Endothelial cell of hepatic sinusoid (primary cell): ENCODE results near the gene TENT4A.

Experiments
- in situ Hi-C: cut with HindIII; loops from 2 replicates; pipeline ENCODE4 v1.10.0; 2017; ENCODE audit warnings: low sequenced_read_pairs

TENT4A gene

GRCh38 chr5:6730807-6731206 is 17.6 kb downstream of the TENT4A start:
- in situ Hi-C loops, result no loop called here

- in situ Hi-C loops, result no loop called here
These were observed 18.4 kb downstream of the TENT4A start for GRCh38 chr5:6731465-6732237.

DNA sequence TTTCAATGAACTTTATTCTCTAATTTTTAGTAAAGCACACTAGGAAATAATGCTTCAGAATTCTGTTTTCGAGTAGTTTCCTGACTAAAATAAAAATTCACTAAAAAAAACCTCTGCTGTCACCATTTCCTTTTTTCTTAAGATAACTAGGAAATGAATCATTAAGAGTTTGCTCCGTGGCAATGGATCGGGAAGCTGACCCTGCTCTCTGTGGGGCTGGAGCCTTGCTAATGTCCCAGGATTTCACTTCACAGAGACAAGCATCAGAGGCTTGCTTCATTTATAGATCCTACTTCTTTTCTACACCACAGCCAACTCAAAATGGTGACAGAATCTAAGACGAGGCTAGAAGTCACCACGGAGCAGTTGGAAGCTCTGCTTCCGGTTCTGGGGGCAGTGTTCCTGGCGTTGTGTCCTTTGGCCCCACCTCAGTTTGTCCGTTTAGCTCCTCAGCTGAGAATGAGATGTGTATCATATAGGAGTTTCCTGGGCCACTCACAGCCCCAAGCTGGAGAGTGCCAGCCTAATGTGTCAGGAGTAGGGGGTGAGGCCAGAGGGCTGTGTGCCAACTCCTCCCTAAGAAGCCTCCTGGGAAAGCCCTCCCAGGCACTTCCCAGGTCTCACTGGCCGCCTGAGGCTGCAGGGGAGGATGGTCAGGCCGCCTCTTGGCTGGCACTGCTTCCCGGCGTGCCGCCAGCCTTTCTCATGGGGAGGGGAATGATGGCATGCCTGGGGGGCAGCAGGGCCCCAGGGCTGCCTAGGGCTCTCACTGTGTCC is 19.6 kb downstream of the TENT4A start:
- in situ Hi-C loops, result no loop called here

DNA sequence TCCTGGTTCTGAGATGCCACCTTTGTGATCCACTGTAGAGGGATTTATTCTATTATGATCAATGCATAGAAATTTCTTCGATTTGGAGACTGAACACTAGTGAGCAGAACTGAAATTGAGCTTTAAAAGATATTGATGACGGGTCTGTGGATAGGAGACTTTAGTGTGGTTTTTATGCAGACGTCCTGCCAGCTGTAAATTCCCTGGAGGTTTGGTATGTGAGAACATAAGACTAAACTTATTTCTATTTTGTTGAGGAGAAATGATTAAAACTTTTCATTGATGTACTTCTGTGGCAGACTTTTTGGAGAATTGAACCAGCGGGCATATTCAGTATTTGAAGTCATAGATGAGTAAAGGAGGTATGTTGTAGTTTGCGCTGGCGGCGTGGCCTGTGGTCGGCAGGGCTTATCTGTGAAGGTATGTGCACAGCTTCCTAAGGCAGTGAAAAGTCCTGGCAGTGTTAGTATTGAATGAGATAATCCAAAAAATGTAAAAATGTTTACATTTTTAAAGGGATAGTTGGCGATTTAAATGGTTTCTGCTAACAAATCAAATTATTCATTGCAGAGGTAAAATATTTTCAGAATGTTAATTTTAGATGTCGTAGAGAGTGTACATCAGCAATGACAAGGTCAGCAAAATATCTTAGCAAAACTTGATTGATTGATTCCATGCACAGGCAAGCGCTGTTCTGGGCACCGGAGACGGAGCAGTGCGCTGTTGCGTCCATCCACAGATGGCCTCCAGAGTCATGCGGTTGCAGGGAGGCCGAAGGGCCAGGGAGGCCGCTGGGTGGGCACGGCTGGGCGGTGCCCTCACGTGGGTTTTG is 20.4 kb downstream of the TENT4A start:
- in situ Hi-C loops, result no loop called here

DNA sequence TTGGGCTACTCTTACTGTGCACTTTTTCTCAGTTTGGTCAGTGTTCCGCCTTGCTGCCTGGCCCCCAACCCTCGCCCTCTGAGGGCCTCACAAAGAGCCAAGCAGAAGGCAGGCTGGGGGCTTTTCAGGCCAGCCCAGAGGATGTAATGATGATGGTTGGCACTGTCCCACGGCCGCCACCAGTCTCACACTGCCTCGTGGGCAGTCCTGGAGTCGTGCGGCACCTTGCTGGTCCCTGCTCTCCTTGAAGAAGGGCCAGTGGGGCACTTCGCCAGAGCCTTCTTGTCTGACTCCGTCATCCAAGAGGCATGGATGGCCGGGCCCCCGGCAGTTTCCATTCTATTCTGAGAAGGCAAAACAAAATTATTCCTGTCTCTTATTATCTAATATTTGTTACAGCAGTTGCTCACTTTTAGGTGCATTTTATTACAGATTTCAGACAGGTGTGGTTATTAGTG is 21.0 kb downstream of the TENT4A start:
- in situ Hi-C loops, result no loop called here

DNA sequence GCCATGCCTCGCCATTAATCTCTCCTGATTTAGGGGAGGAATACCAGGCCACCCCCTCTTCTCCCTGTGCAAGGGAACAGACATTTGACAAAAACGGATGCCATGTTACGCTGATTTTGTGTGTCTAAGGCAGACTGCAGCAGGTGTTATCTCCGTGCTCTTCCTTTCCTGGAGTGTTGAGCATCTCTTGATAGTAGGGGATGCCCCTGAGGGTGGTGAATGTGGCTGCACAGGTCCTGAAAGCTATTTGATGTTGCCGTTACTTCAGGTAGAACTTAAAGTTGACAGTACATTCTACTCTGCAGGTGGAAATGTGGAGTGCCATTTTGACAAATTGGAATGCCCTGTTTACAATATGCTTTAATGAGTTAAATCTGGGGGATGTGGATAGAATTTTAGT is 21.5 kb downstream of the TENT4A start:
- in situ Hi-C loops, result loop anchor here (5.0 kb wide), 1 partner anchor 52 kb away; no protein-coding TSS in a partner anchor

GRCh38 chr5:6736106-6736505 is 22.9 kb downstream of the TENT4A start:
- in situ Hi-C loops, result loop anchor here (5.0 kb wide), 1 partner anchor 54 kb away; no protein-coding TSS in a partner anchor

- in situ Hi-C loops, result loop anchor here (5.0 kb wide), 1 partner anchor 54 kb away; no protein-coding TSS in a partner anchor
These were observed 23.4 kb downstream of the TENT4A start for GRCh38 chr5:6736524-6737042.

GRCh38 chr5:6737043-6737941 is 24.1 kb downstream of the TENT4A start:
- in situ Hi-C loops, result loop anchor here (5.0 kb wide), 1 partner anchor 55 kb away; no protein-coding TSS in a partner anchor

- in situ Hi-C loops, result loop anchor here (5.0 kb wide), 1 partner anchor 57 kb away; no protein-coding TSS in a partner anchor
These were observed 26.4 kb downstream of the TENT4A start for GRCh38 chr5:6739603-6740002.

DNA sequence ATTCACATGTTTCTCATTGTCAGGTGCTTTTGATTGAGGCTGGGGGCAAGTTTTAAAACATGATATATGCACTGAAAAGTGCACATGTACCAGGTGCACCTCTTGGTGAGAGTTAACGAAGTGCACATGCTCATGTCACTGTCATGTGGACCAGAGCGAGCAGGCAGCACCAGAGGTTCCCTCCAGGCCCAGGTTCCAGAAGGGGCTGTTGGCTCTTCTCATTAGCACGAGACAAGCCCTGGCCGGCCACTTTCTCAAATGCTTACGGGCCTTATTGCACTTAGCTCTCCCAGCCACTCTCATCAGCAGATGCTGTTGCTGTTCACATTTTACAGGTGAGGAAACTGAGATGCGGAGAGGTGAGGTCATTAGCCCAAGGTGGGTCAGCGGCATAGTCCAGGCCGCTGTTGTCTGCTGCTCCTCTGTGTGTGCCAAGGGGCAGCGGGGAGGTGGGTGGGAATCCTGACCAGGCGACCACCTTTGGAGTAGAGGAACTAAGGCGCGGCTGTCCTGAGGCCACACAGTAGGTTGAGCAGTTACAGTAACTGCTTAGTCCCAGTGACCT is 27.4 kb downstream of the TENT4A start:
- in situ Hi-C loops, result no loop called here

GRCh38 chr5:6742081-6742758 is 29.0 kb downstream of the TENT4A start:
- in situ Hi-C loops, result no loop called here

DNA sequence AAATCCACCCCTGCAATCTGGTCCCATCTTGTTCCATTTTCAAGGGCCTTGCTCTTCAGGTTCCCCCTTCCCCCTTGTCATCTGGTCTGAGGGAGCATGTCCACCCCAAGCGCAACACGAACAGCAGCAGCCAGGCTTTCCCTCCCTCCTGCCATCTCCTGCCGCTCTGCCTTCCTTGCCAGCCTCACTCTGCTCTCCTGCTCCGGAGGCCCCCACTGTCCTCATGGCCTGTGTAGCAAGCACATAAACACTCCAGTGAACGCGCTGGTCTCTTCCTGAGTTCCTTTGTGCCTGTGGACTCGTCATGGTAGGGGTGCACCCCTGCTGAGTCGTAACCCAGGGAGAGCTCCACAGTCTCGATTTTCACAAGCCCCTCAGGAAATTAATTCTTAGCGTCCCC is 29.9 kb downstream of the TENT4A start:
- in situ Hi-C loops, result no loop called here

DNA sequence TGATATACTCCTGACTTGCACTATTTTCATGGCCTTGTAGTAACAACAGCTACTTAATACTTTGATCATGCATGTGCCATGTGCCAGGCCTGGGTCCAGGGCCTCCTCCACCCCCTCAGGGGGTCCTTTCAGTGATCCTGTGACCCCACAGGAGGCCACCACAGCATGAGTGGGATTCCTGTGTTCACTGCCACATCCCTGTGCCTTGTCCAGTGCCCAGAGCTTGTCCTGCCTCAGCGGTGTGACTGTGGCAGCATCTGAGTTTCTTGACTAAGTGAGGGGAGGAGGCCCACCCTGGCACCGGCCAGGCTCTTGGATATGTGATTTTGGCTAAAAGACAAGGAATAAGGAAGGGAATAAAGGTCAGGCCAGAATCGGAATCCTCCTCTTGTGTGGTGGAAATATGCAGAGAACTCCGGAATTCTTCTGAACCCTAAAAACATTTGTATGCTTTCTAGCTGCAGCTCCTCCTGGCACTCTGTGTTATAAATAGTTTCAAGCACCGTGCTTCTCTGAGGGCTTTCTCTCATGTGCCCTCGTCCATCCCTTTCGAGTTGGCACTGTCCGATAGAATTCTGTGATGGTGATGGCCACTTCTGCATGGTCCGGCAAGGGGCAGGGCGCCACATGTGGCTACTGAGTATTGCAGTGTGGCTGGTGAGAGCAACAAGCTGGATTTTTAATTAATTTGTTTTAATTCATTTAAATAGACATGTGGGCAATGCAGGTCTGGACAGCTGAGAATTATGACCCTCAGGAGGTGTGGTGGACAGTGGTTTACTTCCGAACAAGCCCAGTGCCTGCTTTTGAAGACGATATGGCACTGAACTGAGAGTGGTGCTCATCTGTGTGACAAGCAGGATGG is 31.8 kb downstream of the TENT4A start:
- in situ Hi-C loops, result loop anchor here (5.0 kb wide), 1 partner anchor 118 kb away; no protein-coding TSS in a partner anchor

DNA sequence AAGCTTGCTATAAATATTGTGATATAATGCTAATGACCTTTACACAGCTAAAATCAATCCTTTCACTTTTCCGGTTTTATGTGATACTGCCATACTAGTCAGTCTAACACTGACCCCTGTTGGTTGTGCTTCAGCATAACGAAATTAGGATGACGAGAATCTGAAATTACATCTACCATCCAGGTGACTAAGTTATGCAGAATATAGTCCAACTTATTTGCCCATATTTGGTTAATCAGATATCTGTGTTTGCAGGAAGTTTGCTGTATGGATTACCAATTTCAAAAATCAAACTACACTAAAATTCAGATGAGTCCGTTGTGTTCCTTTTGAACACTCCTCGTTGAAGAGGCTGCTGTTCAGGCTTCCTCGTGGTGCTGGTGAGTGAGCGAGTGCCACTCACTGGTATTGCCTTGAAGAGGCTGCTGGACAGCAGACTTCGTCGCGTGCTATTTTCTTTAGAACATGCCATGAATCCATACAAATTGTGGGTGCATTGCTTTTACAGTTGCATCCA is 32.5 kb downstream of the TENT4A start:
- in situ Hi-C loops, result loop anchor here (5.0 kb wide), 1 partner anchor 118 kb away; no protein-coding TSS in a partner anchor

- in situ Hi-C loops, result loop anchor here (5.0 kb wide), 1 partner anchor 119 kb away; no protein-coding TSS in a partner anchor
These were observed 33.0 kb downstream of the TENT4A start for GRCh38 chr5:6746244-6746643.

DNA sequence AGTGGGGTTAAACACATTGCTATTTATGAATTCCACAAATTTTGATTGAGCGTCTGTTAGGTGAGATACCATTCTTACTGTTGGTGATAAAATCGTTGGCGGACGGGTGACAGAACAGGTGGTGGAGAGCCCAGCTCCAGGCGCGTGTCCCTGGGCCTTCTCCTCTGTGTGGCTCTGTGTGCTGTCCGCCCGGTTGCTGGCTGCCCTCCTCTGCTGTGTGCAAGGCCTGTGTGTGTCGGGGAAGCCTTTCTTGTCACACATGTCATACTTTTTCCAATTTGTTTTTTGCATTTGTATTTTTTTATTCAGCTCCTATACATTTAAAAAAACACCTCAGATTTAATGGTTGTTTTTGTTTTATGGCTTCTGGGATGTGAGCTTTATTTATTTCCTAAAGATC is 33.9 kb downstream of the TENT4A start:
- in situ Hi-C loops, result loop anchor here (5.0 kb wide), 1 partner anchor 120 kb away; no protein-coding TSS in a partner anchor
